ENCODE results near the gene ENOSF1.
A peak's percentile ranks its signal among the peaks of the same experiment; 100 is the strongest.

Gene ENOSF1

GRCh38 chr18:711657-712400 is 601 bp downstream of the ENOSF1 start:
- no peak for TF ChIP-seq CTCF (IDR thresholded peaks at IDR 0.05)
- Histone ChIP-seq H3K9me3 (ENCODE audit: control insufficient read depth, low read length) (no peaks in the 10 kb centered on the region), H3K27ac (peak overlapping the region; percentile 92), H3K79me2 (peaks cover 15% of the 10 kb centered on the region), H3K4me1 (no peaks in the 10 kb centered on the region), H2AFZ (peak overlapping the region; percentile 97), H3K4me3 (ENCODE audit: low read depth, low read length) (peak overlapping the region; percentile 67), H3K4me2 (ENCODE audit: low read length) (peak overlapping the region; percentile 84), H3K36me3 (ENCODE audit: control insufficient read depth, insufficient read depth, low read length) (no peaks in the 10 kb centered on the region), H3K27me3 (ENCODE audit: control insufficient read depth, insufficient read depth, low read length) (no peaks in the 10 kb centered on the region), H3K9ac (peak overlapping the region; percentile 80)

- Histone ChIP-seq H3K4me1 (no peaks in the 10 kb centered on the region), H3K9me3 (ENCODE audit: control insufficient read depth, low read length) (no peaks in the 10 kb centered on the region), H3K79me2 (peaks cover 15% of the 10 kb centered on the region), H2AFZ (peak overlapping the region; percentile 97), H3K36me3 (ENCODE audit: control insufficient read depth, insufficient read depth, low read length) (no peaks in the 10 kb centered on the region), H3K9ac (peak overlapping the region; percentile 80), H3K4me2 (ENCODE audit: low read length) (peak overlapping the region; percentile 84), H3K4me3 (ENCODE audit: low read depth, low read length) (peak overlapping the region; percentile 67), H3K27ac (peak overlapping the region; percentile 92), H3K27me3 (ENCODE audit: control insufficient read depth, insufficient read depth, low read length) (no peaks in the 10 kb centered on the region)
- no peak for TF ChIP-seq CTCF (IDR thresholded peaks at IDR 0.05)
Measured at GRCh38 chr18:711310-711656, 1.1 kb downstream of the ENOSF1 start.

DNA sequence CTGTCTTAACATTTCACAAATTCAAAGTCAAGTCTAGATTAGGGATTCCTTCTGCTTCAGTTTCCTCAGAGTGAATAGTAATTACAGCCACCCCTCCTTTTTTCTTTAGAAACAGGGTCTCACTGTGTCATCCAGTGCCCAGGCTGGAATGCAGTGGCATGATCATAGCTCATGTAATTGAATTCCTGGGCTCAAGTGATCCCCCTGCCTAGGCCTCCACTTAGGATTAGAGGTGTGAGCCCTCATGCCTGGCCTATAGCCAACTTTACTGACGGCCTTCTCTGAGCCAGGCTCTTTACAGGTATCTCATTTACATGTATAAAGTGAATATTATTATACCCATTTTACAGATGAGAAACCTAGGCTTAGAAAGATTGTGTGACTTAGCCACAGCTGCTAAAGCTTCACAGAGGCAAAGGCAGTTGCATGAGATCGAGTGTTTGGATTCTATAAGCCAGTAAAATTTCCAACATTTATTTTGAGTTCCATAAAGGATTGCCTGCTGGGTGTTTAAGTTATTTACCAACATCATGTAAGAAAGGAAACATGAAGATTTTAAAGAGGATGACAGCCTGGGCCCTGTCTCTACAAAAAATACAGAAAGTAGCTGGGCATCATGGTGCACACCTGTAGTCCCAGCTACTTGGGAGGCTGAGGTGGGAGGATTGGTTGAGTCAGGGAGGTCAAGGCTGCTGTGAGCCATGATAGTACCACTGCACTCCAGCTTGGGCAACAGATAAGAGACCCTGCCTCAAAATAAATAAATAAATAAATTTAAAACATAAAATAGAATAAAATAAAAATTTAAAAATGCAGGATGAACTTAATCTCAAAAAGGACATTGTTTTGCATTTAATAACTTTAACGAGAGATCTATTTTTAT is 1.8 kb downstream of the ENOSF1 start:
- TF ChIP-seq CTCF (IDR thresholded peaks at IDR 0.05), result no peak
- Histone ChIP-seq H3K36me3 (ENCODE audit: control insufficient read depth, insufficient read depth, low read length) (no peaks in the 10 kb centered on the region), H3K27ac (no peak overlapping the region), H3K79me2 (peaks cover 15% of the 10 kb centered on the region), H3K4me3 (ENCODE audit: low read depth, low read length) (peak overlapping the region; percentile 67), H3K9me3 (ENCODE audit: control insufficient read depth, low read length) (no peaks in the 10 kb centered on the region), H2AFZ (peak overlapping the region; percentile 97), H3K4me2 (ENCODE audit: low read length) (peak overlapping the region; percentile 84), H3K4me1 (no peaks in the 10 kb centered on the region), H3K9ac (no peak overlapping the region), H3K27me3 (ENCODE audit: control insufficient read depth, insufficient read depth, low read length) (no peaks in the 10 kb centered on the region)

GRCh38 chr18:709771-710170 is 2.7 kb downstream of the ENOSF1 start:
- no peak overlapping the region for H3K27ac ChIP-seq
- no peaks in the 10 kb centered on the region for H3K4me1 ChIP-seq
- H3K79me2 ChIP-seq, result peaks cover 15% of the 10 kb centered on the region
- H2AFZ ChIP-seq, result no peak overlapping the region
- H3K4me2 ChIP-seq (ENCODE audit: low read length), result no peak overlapping the region
- no peak for TF ChIP-seq CTCF (IDR thresholded peaks at IDR 0.05)
- no peak overlapping the region for H3K9ac ChIP-seq
- H3K27me3 ChIP-seq (ENCODE audit: control insufficient read depth, insufficient read depth, low read length), result no peaks in the 10 kb centered on the region
- H3K36me3 ChIP-seq (ENCODE audit: control insufficient read depth, insufficient read depth, low read length), result no peaks in the 10 kb centered on the region
- no peaks in the 10 kb centered on the region for H3K9me3 ChIP-seq (ENCODE audit: control insufficient read depth, low read length)
- H3K4me3 ChIP-seq (ENCODE audit: low read depth, low read length), result no peak overlapping the region

All from parathyroid adenoma (tissue), 2 donors.